HG03103 (cell line): ENCODE results near the gene DGCR8.

Source experiments
- ATAC-seq: cut with Tn5 transposase; IDR thresholded peaks from one replicate; pipeline ENCODE4 v1.9.1; 2021; ENCODE audit warnings: low read depth; ENCODE audit not compliant: unreplicated experiment

Gene DGCR8

DNA sequence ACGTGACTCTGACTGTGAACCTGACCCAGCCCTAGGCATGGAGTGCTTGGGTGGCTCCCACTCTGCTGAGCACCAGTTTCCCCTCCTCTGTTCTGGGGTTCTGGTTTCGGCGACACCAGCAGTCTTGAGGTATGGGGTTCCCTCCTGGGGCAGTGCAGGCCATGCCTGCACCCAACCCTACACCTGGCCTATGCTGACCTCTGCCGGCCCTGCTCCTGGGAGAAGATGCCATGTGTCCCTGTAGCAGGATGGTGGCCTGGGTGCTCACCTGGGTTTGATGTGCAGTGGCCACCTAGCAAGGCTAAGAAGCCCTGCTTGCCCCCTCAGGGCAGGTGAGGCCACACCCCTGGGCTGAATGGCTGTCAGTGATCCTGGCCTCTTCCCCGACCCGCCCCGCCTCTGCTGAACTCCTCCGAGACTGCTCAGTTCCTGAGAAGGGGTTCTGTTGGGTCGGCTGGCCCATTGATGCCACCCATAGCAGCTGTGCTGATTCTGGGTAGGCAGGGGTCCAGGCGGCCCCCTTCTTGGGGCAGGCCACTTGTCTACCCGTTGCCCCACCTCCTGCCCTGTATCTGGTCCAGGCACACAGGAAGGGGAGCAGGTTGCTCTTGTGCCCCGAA lies 54.0 kb downstream of the DGCR8 start:
- ATAC-seq = no peak

GRCh38 chr22:20135265-20135664 lies 55.2 kb downstream of the DGCR8 start:
- no peak for ATAC-seq

DNA sequence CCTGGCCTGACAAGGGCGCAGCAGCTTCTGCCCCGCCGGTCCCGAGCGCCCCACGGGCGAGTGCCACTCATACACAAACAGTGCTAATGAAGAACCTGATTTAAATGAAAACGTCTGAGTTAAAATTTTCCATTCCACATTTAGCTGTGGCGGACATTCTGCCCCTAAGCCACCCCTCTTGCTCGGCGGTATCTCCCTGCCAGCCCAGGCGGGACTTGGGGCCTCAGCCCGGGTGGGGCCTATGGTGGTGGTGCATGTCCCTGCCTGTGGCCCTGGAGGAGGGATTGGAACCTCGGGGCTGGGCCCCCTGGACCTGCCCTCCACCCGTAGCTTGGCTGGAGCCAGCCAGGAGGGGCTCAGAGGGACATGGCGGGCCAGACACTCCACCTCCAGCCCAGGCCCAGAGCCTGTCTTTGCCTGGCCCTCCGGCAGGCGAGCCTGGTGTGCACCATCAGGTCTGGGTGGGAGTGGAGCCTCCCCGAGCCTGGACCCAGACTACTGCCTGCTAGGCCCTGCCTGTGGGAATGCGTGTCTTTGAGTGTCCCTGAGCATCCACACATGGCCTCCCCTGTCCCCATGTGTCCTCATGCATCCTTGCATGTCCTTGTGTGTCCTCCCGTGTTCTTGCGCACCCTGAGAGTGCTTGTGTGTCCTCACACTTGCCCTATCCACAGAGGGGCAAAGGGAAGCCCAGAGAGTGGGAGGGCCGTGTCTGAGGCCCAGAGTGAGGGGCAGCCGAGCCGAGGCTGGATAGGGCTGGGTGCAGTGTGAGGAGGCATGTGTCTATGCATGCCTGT lies 56.0 kb downstream of the DGCR8 start:
- no peak for ATAC-seq

- ATAC-seq = no peak
These were observed 56.5 kb downstream of the DGCR8 start for GRCh38 chr22:20136603-20136873.

GRCh38 chr22:20137113-20137512 lies 57.1 kb downstream of the DGCR8 start:
- no peak for ATAC-seq

GRCh38 chr22:20137671-20138416 lies 57.8 kb downstream of the DGCR8 start:
- no peak for ATAC-seq

DNA sequence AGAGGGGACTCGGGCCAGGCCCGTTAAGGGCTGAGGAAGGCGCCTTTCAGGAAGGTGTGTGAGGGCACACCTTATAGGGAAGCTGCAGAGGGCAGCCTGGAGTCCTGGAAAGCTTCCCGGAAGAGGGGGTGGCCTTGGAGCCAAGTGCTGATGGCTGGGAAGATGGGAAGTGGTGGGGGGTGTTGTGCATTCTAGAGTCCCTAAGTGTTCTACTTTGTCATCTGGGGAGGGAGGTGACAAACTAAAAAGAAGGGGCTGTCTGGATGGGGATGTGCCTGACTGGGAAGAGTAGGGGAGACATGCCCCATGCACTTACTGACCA lies 58.3 kb downstream of the DGCR8 start:
- no peak for ATAC-seq

- ATAC-seq = no peak
These were observed 58.8 kb downstream of the DGCR8 start for GRCh38 chr22:20138868-20139267.

- no peak for ATAC-seq
These were observed 59.5 kb downstream of the DGCR8 start for GRCh38 chr22:20139391-20140106.

GRCh38 chr22:20140107-20140445 lies 60.0 kb downstream of the DGCR8 start:
- no peak for ATAC-seq

DNA sequence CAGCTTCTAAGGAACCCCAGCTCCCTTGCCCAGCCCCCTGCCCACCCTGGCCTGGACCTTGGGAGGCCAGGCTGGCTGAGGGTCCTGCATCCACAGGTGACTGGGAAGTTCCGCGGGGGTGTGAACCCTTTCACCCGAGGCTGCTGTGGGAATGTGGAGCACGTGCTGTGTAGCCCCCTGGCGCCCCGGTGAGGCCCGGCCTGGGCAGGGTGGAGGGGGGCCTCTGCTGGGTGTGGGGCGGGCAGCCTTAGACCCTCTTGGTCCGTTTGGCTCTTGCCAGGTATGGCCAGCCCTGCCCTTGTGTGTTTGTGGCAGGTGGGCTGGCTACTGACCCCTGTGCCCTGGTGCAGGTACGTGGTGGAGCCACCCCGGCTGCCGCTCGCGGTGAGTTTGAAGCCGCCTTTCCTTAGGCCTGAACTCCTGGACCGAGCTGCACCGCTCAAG lies 60.5 kb downstream of the DGCR8 start:
- ATAC-seq = no peak

DNA sequence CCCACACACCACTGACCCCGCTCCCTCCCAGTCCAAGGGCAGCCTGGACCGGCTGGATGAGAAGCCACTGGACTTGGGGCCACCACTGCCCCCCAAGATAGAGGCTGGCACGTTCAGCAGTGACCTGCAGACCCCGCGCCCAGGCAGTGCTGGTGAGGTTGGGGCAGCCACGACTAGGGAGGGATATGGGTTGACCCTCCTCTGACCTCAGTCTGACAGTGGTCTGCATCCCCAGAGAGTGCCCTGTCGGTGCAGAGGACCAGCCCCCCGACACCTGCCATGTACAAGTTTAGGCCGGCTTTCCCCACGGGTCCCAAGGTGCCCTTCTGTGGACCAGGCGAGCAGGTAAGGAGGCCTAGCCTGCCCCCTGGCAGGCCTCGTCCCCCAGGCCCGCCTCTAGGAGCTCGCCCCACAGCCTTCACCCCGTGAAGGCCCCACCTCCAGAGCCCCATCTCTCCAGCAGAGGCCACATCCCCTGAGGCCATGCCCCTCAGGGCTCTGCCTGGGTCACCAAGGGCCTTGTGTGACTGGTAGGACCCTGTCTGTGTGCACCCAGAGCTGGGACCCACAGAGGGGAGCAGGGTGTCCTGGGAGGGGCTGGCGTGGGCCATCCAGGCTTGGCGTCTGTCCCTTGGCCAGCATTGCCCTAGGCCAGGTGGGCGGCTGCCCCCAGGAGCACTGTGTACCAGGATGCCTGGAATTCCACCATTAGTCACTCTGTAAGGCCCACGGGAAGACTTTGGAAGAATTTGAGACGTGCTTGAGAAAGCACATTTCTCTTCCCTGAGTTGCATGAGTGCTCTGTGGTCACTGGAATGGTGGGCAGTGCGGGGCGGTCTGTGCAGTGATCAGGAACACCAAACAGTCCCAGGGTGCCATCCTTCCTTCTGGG lies 61.4 kb downstream of the DGCR8 start:
- ATAC-seq = no peak

DNA sequence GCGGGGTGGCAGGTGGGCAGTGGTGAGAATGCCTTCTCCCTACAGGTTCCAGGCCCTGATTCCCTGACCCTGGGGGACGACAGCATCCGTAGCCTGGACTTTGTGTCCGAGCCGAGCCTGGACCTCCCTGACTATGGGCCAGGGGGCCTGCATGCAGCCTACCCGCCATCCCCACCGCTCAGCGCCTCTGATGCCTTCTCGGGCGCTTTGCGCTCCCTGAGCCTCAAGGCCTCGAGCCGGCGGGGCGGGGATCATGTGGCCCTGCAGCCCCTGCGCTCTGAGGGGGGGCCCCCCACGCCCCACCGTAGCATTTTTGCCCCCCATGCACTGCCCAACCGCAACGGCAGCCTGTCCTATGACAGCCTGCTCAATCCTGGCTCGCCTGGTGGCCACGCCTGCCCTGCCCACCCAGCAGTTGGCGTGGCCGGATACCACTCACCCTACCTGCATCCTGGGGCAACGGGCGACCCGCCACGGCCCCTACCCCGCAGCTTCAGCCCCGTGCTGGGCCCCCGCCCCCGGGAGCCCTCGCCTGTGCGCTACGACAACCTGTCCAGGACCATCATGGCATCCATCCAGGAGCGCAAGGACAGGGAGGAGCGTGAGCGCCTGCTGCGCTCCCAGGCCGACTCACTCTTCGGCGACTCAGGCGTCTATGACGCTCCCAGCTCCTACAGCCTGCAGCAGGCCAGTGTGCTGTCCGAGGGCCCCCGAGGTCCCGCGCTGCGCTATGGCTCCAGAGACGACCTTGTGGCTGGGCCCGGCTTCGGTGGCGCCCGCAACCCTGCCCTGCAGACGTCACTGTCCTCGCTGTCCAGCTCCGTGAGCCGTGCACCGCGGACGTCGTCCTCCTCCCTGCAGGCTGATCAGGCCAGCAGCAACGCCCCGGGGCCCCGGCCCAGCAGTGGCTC lies 62.9 kb downstream of the DGCR8 start:
- ATAC-seq = no peak

DNA sequence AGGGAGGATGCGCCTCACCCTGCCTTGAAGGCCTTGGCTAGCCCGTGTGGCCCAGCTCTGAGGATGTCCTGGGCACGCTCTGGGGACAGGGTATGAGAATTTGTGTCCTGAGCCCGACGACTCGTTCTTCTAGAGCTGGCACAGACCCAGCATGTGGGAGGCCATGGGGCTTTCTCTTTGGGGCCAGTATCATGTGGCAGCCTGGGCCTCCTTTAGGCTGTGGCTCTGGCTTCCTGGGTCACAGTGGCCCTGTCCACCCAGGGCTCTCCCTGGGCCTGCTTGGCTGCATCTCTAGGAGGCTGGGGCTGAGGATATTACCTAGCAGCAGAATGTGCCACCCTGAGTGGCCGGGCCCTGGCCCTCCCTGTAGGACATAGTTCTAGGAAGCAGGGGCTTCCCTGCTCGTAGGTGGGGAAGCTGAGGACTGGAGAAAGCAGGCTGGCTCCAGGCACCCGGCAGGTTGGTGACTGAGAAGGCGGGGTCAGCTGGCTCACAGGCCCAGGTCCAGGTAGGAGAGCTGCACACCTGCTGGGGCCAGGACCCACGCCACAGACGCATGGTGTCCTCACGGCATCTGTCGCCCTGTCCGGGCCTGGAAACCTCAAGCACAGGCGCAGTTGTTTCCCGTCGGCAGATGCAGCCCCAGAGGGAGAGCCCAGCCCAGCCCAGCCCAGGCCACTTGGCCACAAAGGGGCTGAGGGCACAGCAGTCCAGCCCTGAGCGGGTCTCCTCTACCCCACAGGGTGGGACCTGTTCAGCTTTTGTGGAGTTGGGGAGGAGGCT lies 64.0 kb downstream of the DGCR8 start:
- no peak for ATAC-seq

DNA sequence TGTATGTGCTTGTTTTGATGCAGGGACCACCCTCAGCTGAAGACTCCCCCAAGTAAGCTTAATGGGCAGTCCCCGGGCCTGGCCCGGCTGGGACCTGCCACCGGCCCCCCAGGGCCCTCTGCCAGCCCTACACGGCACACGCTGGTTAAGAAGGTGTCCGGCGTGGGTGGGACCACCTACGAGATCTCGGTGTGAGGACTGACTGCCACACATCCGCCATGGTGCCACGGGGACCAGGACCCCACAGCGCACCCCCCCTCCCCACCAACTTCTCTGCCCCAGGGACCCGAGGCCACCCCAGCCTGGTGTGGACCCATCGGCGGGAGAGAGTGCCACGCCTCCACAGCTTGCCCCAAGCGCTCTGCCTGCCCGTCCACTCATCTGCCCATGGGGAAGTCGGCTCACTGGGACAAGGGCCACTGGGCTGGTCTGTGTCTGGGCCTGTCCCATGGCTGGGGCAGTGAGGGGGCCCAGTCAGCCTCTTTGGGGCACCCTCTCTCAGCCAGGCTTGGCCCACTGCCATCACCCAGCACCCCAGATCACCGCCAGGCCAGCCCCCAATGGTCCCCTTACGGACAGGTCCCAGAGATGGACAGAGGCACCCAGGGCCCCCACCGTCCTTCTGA lies 65.3 kb downstream of the DGCR8 start:
- ATAC-seq = no peak

DNA sequence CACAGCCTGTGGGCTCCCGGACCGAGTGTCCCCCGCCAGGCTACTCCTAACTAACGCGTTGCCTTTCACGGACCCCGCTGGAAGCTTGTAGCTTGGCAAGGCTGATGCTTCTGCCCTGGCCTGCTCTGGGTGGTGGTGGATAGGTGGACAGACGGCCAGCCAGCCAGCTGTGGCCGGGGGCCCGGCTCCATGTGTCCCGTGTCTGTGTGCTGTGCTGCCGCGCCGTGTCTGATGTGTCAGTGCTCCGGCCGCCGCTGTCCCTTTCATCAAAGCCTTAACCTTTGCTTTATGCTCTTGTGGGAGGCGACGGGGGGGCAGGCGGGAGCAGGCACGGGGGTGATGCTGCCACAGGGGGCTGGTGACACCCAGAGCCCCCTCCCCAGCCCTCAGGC lies 65.8 kb downstream of the DGCR8 start:
- no peak for ATAC-seq

DNA sequence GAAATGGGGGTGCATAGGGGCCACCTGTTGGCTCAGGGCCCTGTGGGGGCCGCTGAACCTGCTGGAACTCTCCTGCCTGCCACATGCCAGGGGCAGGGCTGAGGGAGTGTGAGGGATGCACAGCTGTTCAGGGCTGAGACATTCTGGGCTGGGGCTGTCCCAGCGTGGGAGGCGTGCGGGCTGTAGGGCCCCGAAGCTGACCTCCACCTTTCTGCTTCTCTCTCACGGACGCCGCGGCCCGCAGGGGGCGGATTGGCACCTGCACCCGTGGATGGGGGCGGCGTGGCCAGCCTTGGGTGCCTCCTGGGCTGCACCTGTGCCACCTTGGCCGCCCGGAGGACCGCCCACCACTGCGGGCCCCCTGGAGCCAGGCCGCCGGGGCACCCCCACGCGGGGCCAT lies 66.7 kb downstream of the DGCR8 start:
- ATAC-seq = no peak

- ATAC-seq = no peak
These were observed 67.4 kb downstream of the DGCR8 start for GRCh38 chr22:20147237-20147988.
